ENCODE measurements around the gene GTF2A1L.

The GTF2A1L gene, protein sequence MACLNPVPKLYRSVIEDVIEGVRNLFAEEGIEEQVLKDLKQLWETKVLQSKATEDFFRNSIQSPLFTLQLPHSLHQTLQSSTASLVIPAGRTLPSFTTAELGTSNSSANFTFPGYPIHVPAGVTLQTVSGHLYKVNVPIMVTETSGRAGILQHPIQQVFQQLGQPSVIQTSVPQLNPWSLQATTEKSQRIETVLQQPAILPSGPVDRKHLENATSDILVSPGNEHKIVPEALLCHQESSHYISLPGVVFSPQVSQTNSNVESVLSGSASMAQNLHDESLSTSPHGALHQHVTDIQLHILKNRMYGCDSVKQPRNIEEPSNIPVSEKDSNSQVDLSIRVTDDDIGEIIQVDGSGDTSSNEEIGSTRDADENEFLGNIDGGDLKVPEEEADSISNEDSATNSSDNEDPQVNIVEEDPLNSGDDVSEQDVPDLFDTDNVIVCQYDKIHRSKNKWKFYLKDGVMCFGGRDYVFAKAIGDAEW

DNA sequence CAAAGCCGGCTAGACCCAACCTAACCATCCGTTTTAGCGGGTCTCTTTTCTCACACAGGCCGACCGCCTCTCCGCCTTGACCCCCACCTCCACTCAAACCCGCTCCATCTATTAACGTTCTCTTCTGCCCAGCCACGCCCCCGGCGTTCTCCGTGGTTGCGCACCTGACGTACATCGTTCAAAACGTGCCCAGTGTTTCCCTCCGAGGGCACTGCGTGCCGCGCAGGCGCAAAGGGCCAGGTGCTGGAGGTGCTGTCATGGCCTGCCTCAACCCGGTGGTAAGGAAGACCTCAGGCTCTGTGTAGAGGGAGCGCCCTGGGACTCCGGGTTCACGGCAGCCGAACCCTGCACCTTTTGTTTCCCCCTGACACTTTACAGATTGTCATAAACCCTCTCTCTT lies at the start of gene GTF2A1L:
Gene GTF2A1L, plus strand, starts transcription at position 239 of the 400 bp plus-strand sequence. Its CDS starts 19 bp downstream, at position 258.
- POLR2A ChIA-PET: no interaction called here
- TF ChIP-seq TARDBP (IDR thresholded peaks at IDR 0.05) (no peak), FOXA1 (IDR thresholded peaks at IDR 0.05) (no peak), FOXM1 (IDR thresholded peaks at IDR 0.05; ENCODE audit: borderline replicate concordance) (no peak), SP1 (IDR thresholded peaks at IDR 0.05) (no peak), NFRKB (IDR thresholded peaks at IDR 0.05) (no peak), HDGF (IDR thresholded peaks at IDR 0.05; ENCODE audit: borderline replicate concordance) (no peak), ELF4 (IDR thresholded peaks at IDR 0.05) (no peak)
- CTCF ChIA-PET: no interaction called here
- DNase-seq (ENCODE audit: extremely low spot score): no peak

DNA sequence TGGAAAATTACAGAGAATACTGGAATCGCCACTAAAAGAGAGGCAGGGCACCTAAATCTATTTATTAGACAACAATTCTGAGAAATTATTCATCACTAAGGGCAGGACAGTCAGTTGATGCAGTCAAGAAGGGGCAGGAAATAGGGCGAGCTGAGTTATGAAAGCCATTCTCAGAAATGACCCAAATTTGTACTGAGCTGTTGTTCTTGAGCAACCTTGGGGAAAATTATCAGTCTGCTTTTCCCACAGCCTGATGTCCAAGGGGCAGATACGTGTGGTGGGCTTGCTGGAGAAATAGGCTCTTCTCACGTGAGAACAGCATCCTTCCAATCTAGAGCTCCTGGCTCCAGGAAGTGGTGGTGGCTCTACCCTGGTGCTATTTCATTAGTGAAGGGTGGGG lies 49.1 kb upstream of the GTF2A1L start:
- TF ChIP-seq SUZ12 (IDR thresholded peaks at IDR 0.05): no peak
- ChIA-PET CTCF (no interaction called here), POLR2A (no interaction called here)
- no peak for DNase-seq (ENCODE audit: extremely low spot score)

DNA sequence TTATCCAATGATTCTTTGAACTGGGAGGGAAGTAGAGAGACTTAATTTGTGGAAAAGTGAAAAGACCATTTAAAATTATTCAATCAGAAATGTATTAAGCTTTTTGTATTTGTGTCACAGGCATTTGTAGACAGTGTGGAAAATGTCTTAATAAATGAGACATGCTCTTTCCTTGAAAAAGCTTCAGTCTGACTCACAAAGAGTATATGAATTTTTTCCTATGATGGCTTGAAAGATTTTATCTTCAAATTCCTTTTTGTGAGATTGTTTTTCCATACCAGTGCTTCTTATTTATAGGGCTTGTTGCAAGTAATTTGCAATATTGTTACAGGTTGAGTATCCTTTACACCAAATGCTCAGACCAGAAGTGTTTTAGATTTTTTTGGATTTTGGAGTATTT lies 48.2 kb upstream of the GTF2A1L start:
- ChIA-PET POLR2A (no interaction called here), CTCF (interaction anchor here (0.6 kb wide), 1 partner anchor 667 kb away, joined by 3 read pairs; no protein-coding TSS in a partner anchor)
- TF ChIP-seq FOXA1 (IDR thresholded peaks at IDR 0.05): no peak
- DNase-seq (ENCODE audit: extremely low spot score): no peak

DNA sequence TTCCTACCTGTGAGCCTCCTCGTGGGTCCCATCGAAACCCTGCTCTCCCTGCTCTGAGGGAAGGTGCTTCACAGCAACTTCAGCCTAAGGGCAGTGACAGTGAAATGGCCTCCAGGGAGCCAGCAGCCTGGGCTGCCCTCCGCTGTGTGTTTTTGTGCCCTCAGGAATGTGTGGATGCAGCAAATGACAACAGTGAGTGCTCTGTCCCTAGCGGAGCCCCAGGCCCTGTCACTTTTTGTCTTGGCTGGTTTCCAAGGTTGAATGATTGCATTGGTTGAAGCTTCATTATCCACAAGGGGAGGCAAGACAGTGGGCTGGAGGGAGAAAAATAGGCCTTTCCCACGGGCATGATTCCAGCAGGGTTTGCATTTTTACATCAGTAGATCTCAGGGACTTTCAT lies 44.8 kb upstream of the GTF2A1L start:
- peak; percentile 32 for DNase-seq (ENCODE audit: extremely low spot score)
- no peak for TF ChIP-seq ARNT (IDR thresholded peaks at IDR 0.05)
- CTCF ChIA-PET: interaction anchor here (0.9 kb wide), 1 partner anchor 15 kb away, joined by 4 read pairs; no protein-coding TSS in a partner anchor
- POLR2A ChIA-PET: interaction anchor here (0.6 kb wide), 1 partner anchor 790 kb away, joined by 3 read pairs; the partner anchor contains the start of gene MSH6

DNA sequence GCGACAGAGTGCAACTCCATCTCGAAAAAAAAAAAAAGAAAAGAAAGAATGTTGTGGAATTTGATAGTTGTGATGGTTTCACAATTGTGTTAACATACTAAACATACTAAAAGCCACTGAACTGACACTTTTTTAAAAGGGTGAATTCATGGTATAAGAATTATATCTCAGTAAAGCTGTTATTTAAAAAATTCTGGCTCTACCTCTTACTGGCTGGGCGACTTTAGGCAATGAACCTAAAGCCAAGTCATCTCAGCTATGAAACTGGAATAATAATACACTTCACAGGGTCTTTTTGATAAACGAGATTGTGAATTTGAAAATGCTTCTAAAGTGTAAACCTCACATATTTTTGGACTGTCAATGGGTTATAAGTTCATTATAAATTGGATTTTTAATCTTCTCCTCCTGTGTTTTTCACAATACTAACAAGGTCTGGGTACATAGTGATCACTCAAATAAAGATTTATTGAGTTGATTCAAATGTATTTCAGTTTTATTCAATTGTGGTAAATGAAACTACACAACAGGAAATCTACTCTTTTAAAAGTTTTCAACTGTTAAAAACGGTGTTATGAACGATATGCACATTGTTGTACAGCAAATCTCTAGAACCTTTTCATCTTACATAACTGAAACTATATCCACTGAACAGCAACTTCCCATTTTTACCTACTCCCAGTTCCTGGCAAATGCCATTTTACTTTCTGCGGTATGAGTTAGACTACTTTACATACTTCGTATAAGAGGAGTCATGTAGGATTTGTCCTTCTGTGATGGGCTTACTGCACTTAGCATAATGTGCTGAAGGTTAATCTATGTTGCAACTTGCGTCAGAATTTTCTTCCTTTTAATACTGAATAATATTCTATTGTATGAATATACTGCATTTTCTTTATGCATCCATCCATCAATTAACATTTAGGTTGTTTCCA lies 43.0 kb upstream of the GTF2A1L start:
- TF ChIP-seq TARDBP (IDR thresholded peaks at IDR 0.05): no peak
- POLR2A ChIA-PET: no interaction called here
- DNase-seq (ENCODE audit: extremely low spot score): no peak
- CTCF ChIA-PET: no interaction called here

DNA sequence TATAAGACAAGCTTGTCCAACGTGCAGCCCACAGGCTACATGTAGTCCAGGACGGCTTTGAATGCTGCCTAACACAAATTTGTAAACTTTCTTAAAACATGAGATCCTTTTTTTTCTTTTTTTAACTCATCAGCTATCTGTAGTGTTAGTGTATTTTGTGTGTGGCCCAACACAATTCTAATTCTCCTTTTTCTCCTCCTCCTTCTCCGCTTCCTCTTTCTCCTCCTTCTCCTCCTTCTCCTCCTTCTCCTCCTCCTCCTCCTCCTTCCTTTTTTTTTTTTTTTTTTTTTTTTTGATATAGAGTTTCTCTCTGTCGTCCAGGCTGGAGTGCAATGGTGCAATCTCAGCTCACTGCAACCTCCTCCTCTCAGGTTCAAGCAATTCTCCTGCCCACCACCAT lies 39.3 kb upstream of the GTF2A1L start:
- CTCF ChIA-PET: no interaction called here
- TF ChIP-seq ARNT (IDR thresholded peaks at IDR 0.05) (no peak), LEF1 (IDR thresholded peaks at IDR 0.05; ENCODE audit: borderline replicate concordance) (no peak), ZNF384 (IDR thresholded peaks at IDR 0.05) (no peak), L3MBTL2 (conservative IDR thresholded peaks at IDR 0.05) (no peak), BHLHE40 (IDR thresholded peaks at IDR 0.05; ENCODE audit: borderline replicate concordance) (no peak), SUZ12 (IDR thresholded peaks at IDR 0.05) (no peak), CTBP1 (IDR thresholded peaks at IDR 0.05; ENCODE audit: borderline replicate concordance) (no peak), ELF4 (IDR thresholded peaks at IDR 0.05) (no peak), TARDBP (IDR thresholded peaks at IDR 0.05) (no peak), FOXK2 (IDR thresholded peaks at IDR 0.05) (no peak), FOXM1 (IDR thresholded peaks at IDR 0.05; ENCODE audit: borderline replicate concordance) (no peak), NFRKB (IDR thresholded peaks at IDR 0.05) (no peak), SP1 (IDR thresholded peaks at IDR 0.05) (no peak), FOXA1 (IDR thresholded peaks at IDR 0.05) (no peak), HDGF (IDR thresholded peaks at IDR 0.05; ENCODE audit: borderline replicate concordance) (no peak)
- TF ChIP-seq, protein P1, sequence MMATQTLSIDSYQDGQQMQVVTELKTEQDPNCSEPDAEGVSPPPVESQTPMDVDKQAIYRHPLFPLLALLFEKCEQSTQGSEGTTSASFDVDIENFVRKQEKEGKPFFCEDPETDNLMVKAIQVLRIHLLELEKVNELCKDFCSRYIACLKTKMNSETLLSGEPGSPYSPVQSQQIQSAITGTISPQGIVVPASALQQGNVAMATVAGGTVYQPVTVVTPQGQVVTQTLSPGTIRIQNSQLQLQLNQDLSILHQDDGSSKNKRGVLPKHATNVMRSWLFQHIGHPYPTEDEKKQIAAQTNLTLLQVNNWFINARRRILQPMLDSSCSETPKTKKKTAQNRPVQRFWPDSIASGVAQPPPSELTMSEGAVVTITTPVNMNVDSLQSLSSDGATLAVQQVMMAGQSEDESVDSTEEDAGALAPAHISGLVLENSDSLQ (IDR thresholded peaks at IDR 0.05): no peak
- POLR2A ChIA-PET: no interaction called here
- DNase-seq (ENCODE audit: extremely low spot score): no peak

DNA sequence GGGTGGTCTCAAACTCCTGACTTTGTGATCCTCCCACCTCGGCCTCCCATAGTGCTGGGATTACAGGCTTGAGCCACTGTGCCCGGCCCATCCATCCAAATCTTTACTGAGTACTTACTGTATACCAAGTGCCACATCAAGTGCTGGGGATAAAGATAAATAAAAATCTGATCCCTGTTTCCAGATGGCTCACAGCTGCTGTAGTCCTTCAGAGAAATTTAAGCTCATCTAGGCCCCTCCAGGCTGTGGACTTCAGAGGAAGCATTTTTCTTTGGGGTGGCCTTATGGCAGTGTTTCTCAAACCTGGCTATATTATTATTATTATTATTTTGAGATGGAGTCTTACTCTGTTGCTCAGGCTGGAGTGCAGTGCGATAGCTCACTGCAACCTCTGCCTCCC lies 33.7 kb upstream of the GTF2A1L start:
- TF ChIP-seq, protein P1 (IDR thresholded peaks at IDR 0.05): no peak
- TF ChIP-seq TARDBP (IDR thresholded peaks at IDR 0.05): no peak
- no peak for TF ChIP-seq FOXM1 (IDR thresholded peaks at IDR 0.05; ENCODE audit: borderline replicate concordance)
- no peak for TF ChIP-seq L3MBTL2 (conservative IDR thresholded peaks at IDR 0.05)
- no peak for TF ChIP-seq ZNF384 (IDR thresholded peaks at IDR 0.05)
- TF ChIP-seq SP1 (IDR thresholded peaks at IDR 0.05): no peak
- TF ChIP-seq BHLHE40 (IDR thresholded peaks at IDR 0.05; ENCODE audit: borderline replicate concordance): no peak
- no peak for TF ChIP-seq FOXK2 (IDR thresholded peaks at IDR 0.05)
- no peak for TF ChIP-seq ARNT (IDR thresholded peaks at IDR 0.05)
- TF ChIP-seq NFRKB (IDR thresholded peaks at IDR 0.05): no peak
- TF ChIP-seq HDGF (IDR thresholded peaks at IDR 0.05; ENCODE audit: borderline replicate concordance): no peak
- no peak for TF ChIP-seq FOXA1 (IDR thresholded peaks at IDR 0.05)
- no peak for TF ChIP-seq SUZ12 (IDR thresholded peaks at IDR 0.05)
- TF ChIP-seq LEF1 (IDR thresholded peaks at IDR 0.05; ENCODE audit: borderline replicate concordance): no peak
- no peak for TF ChIP-seq CTBP1 (IDR thresholded peaks at IDR 0.05; ENCODE audit: borderline replicate concordance)
- no peak for DNase-seq (ENCODE audit: extremely low spot score)
- ChIA-PET POLR2A (no interaction called here), CTCF (interaction anchor here (1.3 kb wide), 1 partner anchor 113 kb away, joined by 4 read pairs; no protein-coding TSS in a partner anchor)

Data from HEK293T (cell line).